Small intestine (tissue), 7 donors: ENCODE data around the gene ZNF431. TPM values are rescaled to one million over a fixed set of nuclear protein-coding genes. Genes with fewer than 3 reads are reported as not detected.
"Not testable (repeated sequence)": the region's sequence is repeated elsewhere in the genome, so short reads cannot be mapped to it uniquely, and the experiment has no call there.

ENCODE experiments used
- DNase-seq, 2 donors: peaks; one replicate each; pipeline versions ENCODE4 v3.0.0 to v3.0.0-alpha.2; 2013
- FAIRE-seq: peaks from 2 replicates; lab custom pipeline; 2012; peaks lifted over from hg19 to GRCh38; lab: Jason Lieb, UNC
- H3K27ac ChIP-seq, 3 donors: one replicate each; pipeline ENCODE4 v1.5.1; 2013; ENCODE audit warnings: low read length in 2 of 3, mild to moderate bottlenecking in 2 of 3, control low read depth in 1 of 3, inconsistent platforms in 1 of 3, low read depth in 1 of 3, moderate library complexity in 1 of 3
- H3K27me3 ChIP-seq, 3 donors: one replicate each; pipeline ENCODE4 v1.6.1; 2013; ENCODE audit warnings: low read length in 3 of 3, inconsistent platforms in 1 of 3; ENCODE audit not compliant: control insufficient read depth in 3 of 3, insufficient read depth in 3 of 3
- H3K36me3 ChIP-seq, 3 donors: one replicate each; pipeline ENCODE4 v1.6.1; 2013; ENCODE audit warnings: low read length in 3 of 3, inconsistent platforms in 1 of 3, low read depth in 1 of 3, mild to moderate bottlenecking in 1 of 3, moderate library complexity in 1 of 3; ENCODE audit not compliant: control insufficient read depth in 3 of 3, insufficient read depth in 2 of 3
- H3K4me1 ChIP-seq, 3 donors: one replicate each; pipeline ENCODE4 v1.6.1; 2013; ENCODE audit warnings: low read length in 2 of 3, inconsistent platforms in 1 of 3, low read depth in 1 of 3, mild to moderate bottlenecking in 1 of 3, moderate library complexity in 1 of 3; ENCODE audit not compliant: control insufficient read depth in 3 of 3, insufficient read depth in 2 of 3
- H3K4me3 ChIP-seq, 3 donors: one replicate each; pipeline ENCODE4 v1.5.1; 2013; ENCODE audit warnings: low read length in 3 of 3, control low read depth in 1 of 3, inconsistent platforms in 1 of 3, low read depth in 1 of 3, mild to moderate bottlenecking in 1 of 3, moderate library complexity in 1 of 3
- H3K9me3 ChIP-seq, 2 donors: one replicate each; pipeline ENCODE4 v1.6.1; 2013; ENCODE audit warnings: low read depth in 1 of 2, low read length in 1 of 2; ENCODE audit not compliant: control insufficient read depth in 2 of 2, insufficient read depth in 1 of 2
- WGBS, 3 donors: extraction: QIAGEN DNeasy Blood & Tissue Kit; methylation state at CpG; one replicate each; pipeline ENCODE4 v1.1.7; 2013; 5-methylcytosine and 5-hydroxymethylcytosine counted together
- polyA plus RNA-seq, 4 donors: library from polyadenylated mRNA; stranded (reverse) in 3 of 4; unstranded in 1 of 4; fragments of 200-250 nt in 3 of 4; fragments of 120-200 nt in 1 of 4; gene quantifications; one replicate each; pipeline versions ENCODE4 v1.2.1 to v1.2.3, GENCODE V29; 2013
- donor health status: healthy with polysubstance abuse.
- donor health status: control.
- donor health status: control.
- donor health status: Bipolar disorder and iron deficiency.
- donor health status: healthy.

The ZNF431 gene
- polyA plus RNA-seq, 4 donors = 2.7 to 31.0 (median 5.5) TPM

- Histone ChIP-seq H3K27ac (no peak overlapping the region), H3K4me3 (no peak overlapping the region), H3K9me3 (peaks cover 0 to 27% of the 10 kb centered on the region in 2 donors), H3K4me1 (peaks cover 0 to 6% (median 0%) of the 10 kb centered on the region in 3 donors), H3K27me3 (no peaks in the 10 kb centered on the region), H3K36me3 (no peaks in the 10 kb centered on the region)
- DNase-seq (no peak), FAIRE-seq (no peak)
- WGBS, 3 donors = 69 to 89% (median 83%) methylated on average over 2 of the region's 2 CpGs
Observed at GRCh38 chr19:21134934-21135366, 6.9 kb upstream of the ZNF431 start.

DNA sequence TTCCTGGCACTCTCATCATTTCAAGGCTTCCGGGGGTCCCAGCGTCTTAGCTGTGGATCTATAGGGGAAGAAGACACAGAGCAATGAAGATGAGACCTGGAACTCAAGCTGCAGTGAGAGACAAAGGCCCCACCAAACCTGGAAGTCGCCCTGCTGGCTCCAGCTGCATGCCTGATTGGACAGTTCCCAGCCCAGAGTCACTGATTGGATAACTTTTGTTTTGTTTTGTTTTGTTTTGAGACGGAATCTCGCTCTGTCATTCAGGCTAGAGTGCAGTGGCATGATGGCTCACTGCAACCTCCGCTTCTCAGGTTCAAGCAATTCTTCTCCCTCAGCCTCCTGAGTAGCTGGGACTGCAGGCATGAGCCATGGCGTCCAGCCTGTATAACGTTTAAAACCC is 6.4 kb upstream of the ZNF431 start:
- no peak for FAIRE-seq
- WGBS, 3 donors = 83 to 86% (median 84%) methylated on average over 8 of the region's 8 CpGs
- DNase-seq = no peak
- no peaks in the 10 kb centered on the region for H3K36me3 ChIP-seq
- H3K4me1 ChIP-seq = peaks cover 0 to 6% (median 0%) of the 10 kb centered on the region in 3 donors
- no peaks in the 10 kb centered on the region for H3K27me3 ChIP-seq
- no peak overlapping the region for H3K4me3 ChIP-seq
- no peak overlapping the region for H3K27ac ChIP-seq
- H3K9me3 ChIP-seq = peaks cover 0 to 22% of the 10 kb centered on the region in 2 donors

- Histone ChIP-seq H3K36me3 (no peaks in the 10 kb centered on the region), H3K4me3 (no peak overlapping the region), H3K27ac (no peak overlapping the region), H3K4me1 (peaks cover 0 to 6% (median 0%) of the 10 kb centered on the region in 3 donors), H3K9me3 (peaks cover 0 to 16% of the 10 kb centered on the region in 2 donors), H3K27me3 (no peaks in the 10 kb centered on the region)
- DNase-seq (peak in 1 of 2 donors; percentile 79), FAIRE-seq (no peak)
Observed at GRCh38 chr19:21138130-21138529, 3.7 kb upstream of the ZNF431 start.

- 96 to 100% (median 98%) methylated on average over 1 of the region's 1 CpG for WGBS, 3 donors
- not testable (repeated sequence) for H3K4me3 ChIP-seq, H3K27me3 ChIP-seq, H3K27ac ChIP-seq, FAIRE-seq, DNase-seq, H3K36me3 ChIP-seq, H3K9me3 ChIP-seq, H3K4me1 ChIP-seq
Observed at GRCh38 chr19:21141006-21141405, 834 bp upstream of the ZNF431 start.

DNA sequence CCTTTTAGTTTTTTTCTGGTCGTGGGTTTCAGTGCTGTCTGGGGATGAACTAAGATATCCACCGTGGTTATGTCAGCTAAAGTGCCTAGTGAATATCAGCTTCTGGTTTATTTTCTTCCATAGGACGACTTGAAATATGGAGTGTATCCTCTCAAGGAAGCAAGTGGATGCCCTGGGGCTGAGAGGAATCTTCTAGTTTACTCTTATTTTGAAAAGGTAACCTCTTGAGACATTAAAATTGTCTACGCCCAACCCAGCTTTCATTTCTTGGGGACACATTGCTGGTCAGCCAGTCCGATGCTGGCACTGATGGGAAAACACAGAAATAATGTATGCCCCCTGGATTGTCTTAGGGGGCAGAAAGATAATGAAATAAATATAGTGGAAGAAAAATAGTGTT is 1.6 kb downstream of the ZNF431 start:
- WGBS, 3 donors = 89 to 95% (median 92%) methylated on average over 5 of the region's 5 CpGs
- no peaks in the 10 kb centered on the region for H3K27me3 ChIP-seq
- H3K4me3 ChIP-seq = no peak overlapping the region
- H3K9me3 ChIP-seq = no peaks in the 10 kb centered on the region
- peaks cover 0 to 13% (median 2%) of the 10 kb centered on the region in 3 donors for H3K36me3 ChIP-seq
- peaks cover 0 to 6% (median 0%) of the 10 kb centered on the region in 3 donors for H3K4me1 ChIP-seq
- H3K27ac ChIP-seq = no peak overlapping the region
- DNase-seq (no peak), FAIRE-seq (no peak)

DNA sequence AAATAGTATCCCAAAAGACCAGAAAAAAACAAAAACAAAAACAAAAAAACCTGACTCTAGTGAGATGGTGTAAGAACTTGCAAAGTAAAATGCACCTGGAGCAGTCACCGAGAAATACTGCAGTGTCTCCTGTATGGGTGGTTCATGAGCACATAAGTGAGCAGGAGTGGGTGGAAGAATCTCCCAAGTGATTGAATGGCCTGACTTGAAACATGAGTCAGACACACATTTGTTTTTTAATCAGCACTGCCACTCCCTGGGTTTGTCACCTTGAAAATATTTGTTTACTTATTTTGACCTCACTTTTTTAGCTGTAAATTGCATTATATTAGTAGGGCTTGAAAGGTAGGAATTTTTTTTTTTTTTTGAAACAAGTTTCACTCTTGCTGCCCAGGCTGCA is 2.0 kb downstream of the ZNF431 start:
- Histone ChIP-seq H3K36me3 (peaks cover 0 to 13% (median 2%) of the 10 kb centered on the region in 3 donors), H3K4me3 (no peak overlapping the region), H3K27ac (no peak overlapping the region), H3K27me3 (no peaks in the 10 kb centered on the region), H3K4me1 (peaks cover 0 to 2% (median 0%) of the 10 kb centered on the region in 3 donors), H3K9me3 (no peaks in the 10 kb centered on the region)
- FAIRE-seq = no peak
- WGBS, 3 donors = 78 to 95% (median 85%) methylated on average over 1 of the region's 1 CpG
- no peak for DNase-seq

GRCh38 chr19:21147540-21147939 is 5.7 kb downstream of the ZNF431 start:
- no peak for DNase-seq
- Histone ChIP-seq H3K27ac (no peak overlapping the region), H3K4me1 (no peaks in the 10 kb centered on the region), H3K36me3 (peaks cover 4 to 31% (median 8%) of the 10 kb centered on the region in 3 donors), H3K9me3 (peaks cover 0 to 9% of the 10 kb centered on the region in 2 donors), H3K27me3 (no peaks in the 10 kb centered on the region), H3K4me3 (no peak overlapping the region)
- 77 to 93% (median 92%) methylated on average over 1 of the region's 1 CpG for WGBS, 3 donors
- FAIRE-seq = no peak

- no peak overlapping the region for H3K27ac ChIP-seq
- H3K36me3 ChIP-seq = peaks cover 4 to 31% (median 13%) of the 10 kb centered on the region in 3 donors
- FAIRE-seq = no peak
- peaks cover 0 to 9% of the 10 kb centered on the region in 2 donors for H3K9me3 ChIP-seq
- DNase-seq = no peak
- H3K4me3 ChIP-seq = no peak overlapping the region
- no peaks in the 10 kb centered on the region for H3K27me3 ChIP-seq
- H3K4me1 ChIP-seq = no peaks in the 10 kb centered on the region
Observed at GRCh38 chr19:21148681-21149080, 6.8 kb downstream of the ZNF431 start.

- H3K36me3 ChIP-seq = peaks cover 4 to 28% (median 13%) of the 10 kb centered on the region in 3 donors
- FAIRE-seq = no peak
- no peak overlapping the region for H3K4me3 ChIP-seq
- peaks cover 0 to 9% of the 10 kb centered on the region in 2 donors for H3K9me3 ChIP-seq
- DNase-seq = no peak
- 98 to 100% (median 98%) methylated on average over 6 of the region's 6 CpGs for WGBS, 3 donors
- no peaks in the 10 kb centered on the region for H3K4me1 ChIP-seq
- H3K27me3 ChIP-seq = no peaks in the 10 kb centered on the region
- no peak overlapping the region for H3K27ac ChIP-seq
Observed at GRCh38 chr19:21149877-21150276, 8.0 kb downstream of the ZNF431 start.
